GM10266 (cell line): ENCODE data around the gene TLK1.

Source experiments
- DNase-seq: peaks from one replicate; pipeline ENCODE4 v3.0.0; 2012; ENCODE audit errors: extremely low spot score
- CTCF ChIP-seq: IDR thresholded peaks from 2 replicates; pipeline ENCODE4 v1.5.1; 2012; ENCODE audit warnings: mild to moderate bottlenecking, low read depth; ENCODE audit not compliant: control insufficient read depth, insufficient read depth; ENCODE audit errors: missing control alignments

TLK1 gene

GRCh38 chr2:171034315-171034714, 126.4 kb downstream of the TLK1 start:
- no peak for TF ChIP-seq CTCF
- no peak for DNase-seq

- no peak for TF ChIP-seq CTCF
- no peak for DNase-seq
Observed at GRCh38 chr2:171025214-171025613, 135.5 kb downstream of the TLK1 start.

DNA sequence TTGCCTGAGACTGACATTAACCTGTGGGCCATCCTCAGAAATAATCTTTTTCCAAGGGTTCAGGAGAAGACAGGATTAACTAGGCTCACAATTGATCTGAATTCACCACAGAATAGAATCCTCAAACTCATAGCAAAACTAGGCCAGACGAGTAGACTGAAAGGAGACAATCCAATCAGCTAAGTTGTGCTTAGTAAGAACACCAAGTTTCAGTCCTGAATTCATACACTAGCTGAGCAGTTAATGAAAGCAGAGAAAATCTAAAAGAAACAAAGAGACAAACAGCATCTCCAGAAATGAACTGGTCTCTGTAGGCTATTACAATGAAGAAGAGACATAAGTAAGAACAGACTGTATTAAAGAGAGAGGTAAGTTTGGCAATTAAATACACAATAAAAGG, 142.2 kb downstream of the TLK1 start:
- no peak for TF ChIP-seq CTCF
- peak; percentile 34 for DNase-seq

DNA sequence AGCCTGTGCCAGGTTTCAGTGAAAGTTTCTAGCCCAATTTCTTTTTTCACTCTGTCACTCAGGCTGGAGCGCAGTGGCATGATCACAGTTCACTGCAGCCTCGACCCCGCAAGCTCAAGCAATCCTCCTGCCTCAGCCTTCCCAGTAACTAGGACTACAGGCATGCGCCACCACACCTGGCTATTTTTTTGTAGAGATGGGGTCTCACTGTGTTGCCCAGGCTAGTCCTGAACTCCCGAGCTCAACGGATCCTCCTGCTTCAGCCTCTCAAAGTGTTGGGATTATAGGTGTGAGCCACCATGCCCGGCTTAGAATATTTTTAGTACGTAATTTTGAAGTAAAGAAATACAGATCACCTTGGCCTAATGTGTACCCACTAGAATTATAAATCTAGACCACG, 144.6 kb downstream of the TLK1 start:
- no peak for DNase-seq

GRCh38 chr2:171013851-171014250, 146.8 kb downstream of the TLK1 start:
- no peak for TF ChIP-seq CTCF
- no peak for DNase-seq

More for the DNA sequence above, 144.6 kb downstream of the TLK1 start:
- no peak for TF ChIP-seq CTCF

DNA sequence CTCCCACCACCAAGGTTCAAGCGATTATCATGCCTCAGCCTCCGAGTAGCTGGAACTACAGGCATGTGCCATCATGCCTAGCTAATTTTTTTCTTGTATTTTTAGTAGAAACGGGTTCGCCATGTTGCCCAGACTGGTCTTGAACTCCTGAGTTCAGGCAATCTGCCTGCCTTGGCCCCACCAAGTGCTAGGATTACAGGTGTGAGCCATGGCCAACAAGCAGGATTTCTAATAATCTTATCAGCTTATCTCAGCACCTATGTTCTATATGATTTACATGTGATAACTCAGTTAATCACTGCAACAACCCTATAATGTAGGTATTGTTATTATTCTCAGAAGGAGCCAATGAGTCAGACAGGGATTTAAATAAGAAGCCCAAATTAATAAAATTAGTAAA, 151.3 kb downstream of the TLK1 start:
- DNase-seq: no peak
- no peak for TF ChIP-seq CTCF

DNA sequence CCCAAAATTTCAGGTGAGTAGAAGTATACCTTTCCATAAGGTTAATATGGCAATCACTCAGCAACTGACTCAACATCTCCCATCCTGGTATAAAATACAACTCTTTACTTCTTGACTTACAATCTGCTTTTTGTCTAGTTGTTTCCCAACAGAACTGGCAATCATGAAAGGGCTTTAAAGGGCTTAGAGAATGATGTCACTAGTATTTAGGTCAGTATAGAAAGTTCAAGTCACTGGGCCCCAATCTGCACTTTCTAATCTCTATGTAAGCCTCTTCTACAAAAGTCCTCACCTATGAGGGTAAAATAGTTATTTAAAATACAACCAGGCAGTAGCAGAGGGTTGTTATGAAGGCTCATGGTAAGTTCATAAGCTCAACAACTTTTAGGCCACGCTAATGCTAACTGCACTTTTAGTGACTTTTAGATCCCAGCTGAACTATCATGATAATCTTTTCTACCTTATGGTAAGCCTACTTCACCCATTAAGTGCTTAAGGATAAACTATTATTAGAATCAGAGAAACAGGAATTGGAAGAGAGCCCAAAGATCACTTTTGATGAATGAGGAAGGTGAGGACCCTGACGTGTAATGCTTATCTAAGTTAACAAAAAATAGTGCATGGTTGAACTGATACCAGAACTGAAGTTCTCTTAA, 152.0 kb downstream of the TLK1 start:
- no peak for TF ChIP-seq CTCF
- no peak for DNase-seq
